ENCODE results near the gene KCTD7.
"Not testable (repeated sequence)": the region's sequence is repeated elsewhere in the genome, so short reads cannot be mapped to it uniquely, and the experiment has no call there.

Gene KCTD7

GRCh38 chr7:66682350-66683093, 53.8 kb downstream of the KCTD7 start:
- no peak for DNase-seq

- DNase-seq = not testable (repeated sequence)
Measured at GRCh38 chr7:66683094-66683769, 54.6 kb downstream of the KCTD7 start.

GRCh38 chr7:66683770-66684123, 55.1 kb downstream of the KCTD7 start:
- DNase-seq = no peak

GRCh38 chr7:66685663-66686062, 57.0 kb downstream of the KCTD7 start:
- not testable (repeated sequence) for DNase-seq

- DNase-seq = no peak
Measured at GRCh38 chr7:66687186-66687585, 58.5 kb downstream of the KCTD7 start.

GRCh38 chr7:66687672-66688071, 59.0 kb downstream of the KCTD7 start:
- DNase-seq = not testable (repeated sequence)

- DNase-seq = no peak
Measured at GRCh38 chr7:66689081-66689480, 60.4 kb downstream of the KCTD7 start.

- DNase-seq = no peak
Measured at GRCh38 chr7:66693331-66693730, 64.7 kb downstream of the KCTD7 start.
